ENCODE results near the gene RAB1A. TPM values are rescaled to one million over a fixed set of nuclear protein-coding genes. Genes with fewer than 3 reads are reported as not detected.
A peak's percentile ranks its signal among the peaks of the same experiment; 100 is the strongest.

RAB1A gene
- total and polyA plus RNA-seq, 9 of the 15 experiments (the other 6 are each of a cell fraction or from before 2014, with no cell fraction given) = 43.8 to 163 (median 67.7) TPM

DNA sequence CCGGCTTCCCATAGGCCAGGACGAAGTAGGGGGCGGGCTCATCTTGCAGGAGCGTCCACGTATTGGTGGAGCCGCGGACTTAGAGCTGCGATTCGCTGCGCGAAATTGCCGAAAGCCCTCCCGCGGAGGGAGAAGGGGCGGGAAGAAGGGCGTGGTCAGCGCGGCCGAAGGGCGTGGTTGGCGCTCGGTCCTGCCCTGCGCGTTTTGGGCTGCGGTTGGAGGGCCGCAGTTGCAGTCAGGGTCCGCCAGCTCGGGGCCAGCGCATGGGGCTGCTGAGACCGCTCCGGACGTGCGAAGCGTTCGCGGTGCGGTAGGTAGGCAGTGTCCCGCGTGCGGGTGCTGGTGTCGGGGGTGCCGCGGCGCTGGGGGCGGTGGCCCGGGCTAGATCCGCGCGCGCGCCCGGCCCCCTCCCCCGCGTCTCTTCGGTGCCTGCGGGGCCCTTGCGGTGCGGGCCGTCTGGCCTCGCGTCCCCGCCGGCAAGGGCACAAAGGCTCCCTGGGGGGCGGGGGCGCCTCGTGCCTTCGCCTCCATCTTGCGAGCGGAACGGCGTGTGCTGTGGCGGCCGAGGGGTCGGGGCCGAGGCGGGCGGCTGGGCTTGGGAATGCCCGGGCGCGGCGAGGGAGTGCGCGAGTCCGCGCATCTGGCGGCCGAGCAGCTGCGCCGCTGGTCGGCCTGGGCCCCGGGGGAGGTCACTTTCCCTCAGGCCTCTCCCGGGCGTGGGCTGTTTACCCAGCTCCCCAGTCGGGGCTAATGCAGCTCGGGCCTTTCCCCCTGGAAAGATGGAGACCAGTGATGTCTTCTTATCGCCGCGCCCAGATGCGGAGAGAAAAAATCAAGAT lies 73.5 kb downstream of the RAB1A start, which contains the start of gene CEP68 (continued):
- TF ChIP-seq, protein P1, sequence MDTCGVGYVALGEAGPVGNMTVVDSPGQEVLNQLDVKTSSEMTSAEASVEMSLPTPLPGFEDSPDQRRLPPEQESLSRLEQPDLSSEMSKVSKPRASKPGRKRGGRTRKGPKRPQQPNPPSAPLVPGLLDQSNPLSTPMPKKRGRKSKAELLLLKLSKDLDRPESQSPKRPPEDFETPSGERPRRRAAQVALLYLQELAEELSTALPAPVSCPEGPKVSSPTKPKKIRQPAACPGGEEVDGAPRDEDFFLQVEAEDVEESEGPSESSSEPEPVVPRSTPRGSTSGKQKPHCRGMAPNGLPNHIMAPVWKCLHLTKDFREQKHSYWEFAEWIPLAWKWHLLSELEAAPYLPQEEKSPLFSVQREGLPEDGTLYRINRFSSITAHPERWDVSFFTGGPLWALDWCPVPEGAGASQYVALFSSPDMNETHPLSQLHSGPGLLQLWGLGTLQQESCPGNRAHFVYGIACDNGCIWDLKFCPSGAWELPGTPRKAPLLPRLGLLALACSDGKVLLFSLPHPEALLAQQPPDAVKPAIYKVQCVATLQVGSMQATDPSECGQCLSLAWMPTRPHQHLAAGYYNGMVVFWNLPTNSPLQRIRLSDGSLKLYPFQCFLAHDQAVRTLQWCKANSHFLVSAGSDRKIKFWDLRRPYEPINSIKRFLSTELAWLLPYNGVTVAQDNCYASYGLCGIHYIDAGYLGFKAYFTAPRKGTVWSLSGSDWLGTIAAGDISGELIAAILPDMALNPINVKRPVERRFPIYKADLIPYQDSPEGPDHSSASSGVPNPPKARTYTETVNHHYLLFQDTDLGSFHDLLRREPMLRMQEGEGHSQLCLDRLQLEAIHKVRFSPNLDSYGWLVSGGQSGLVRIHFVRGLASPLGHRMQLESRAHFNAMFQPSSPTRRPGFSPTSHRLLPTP (IDR thresholded peaks at IDR 0.05; ENCODE audit: borderline replicate concordance, extremely low read depth, insufficient read length) = no peak
- TF ChIP-seq RBM14 (IDR thresholded peaks at IDR 0.05; ENCODE audit: borderline replicate concordance, insufficient read depth, low read depth, low read length) (no peak), SMAD4 (CRISPR knock-in tag; conservative IDR thresholded peaks at IDR 0.05) (peak; percentile 90), FOXJ2 (tag; IDR thresholded peaks at IDR 0.05) (peak; percentile 54; the same call in 1 of the 2 replicates), ERF (CRISPR knock-in tag; IDR thresholded peaks at IDR 0.05) (0 out of 2 replicates have a peak, but pooled peaks have one; percentile 56), RB1 (IDR thresholded peaks at IDR 0.05; ENCODE audit: low read depth) (peak; percentile 67), ETV6 (IDR thresholded peaks at IDR 0.05; ENCODE audit: borderline replicate concordance in 1 of 2, low read depth in 2 of 2, low read length in 1 of 2) (no peak), ETV6 (CRISPR knock-in tag; IDR thresholded peaks at IDR 0.05; ENCODE audit: borderline replicate concordance) (no peak), ZBTB8A (IDR thresholded peaks at IDR 0.05; ENCODE audit: partially characterized antibody) (no peak), MAFG (tag; conservative IDR thresholded peaks at IDR 0.05) (no peak), STAT5B (CRISPR knock-in tag; IDR thresholded peaks at IDR 0.05) (no peak), FOXK1 (CRISPR knock-in tag; IDR thresholded peaks at IDR 0.05; ENCODE audit: borderline replicate concordance) (no peak)
- TF ChIP-seq, protein P2, sequence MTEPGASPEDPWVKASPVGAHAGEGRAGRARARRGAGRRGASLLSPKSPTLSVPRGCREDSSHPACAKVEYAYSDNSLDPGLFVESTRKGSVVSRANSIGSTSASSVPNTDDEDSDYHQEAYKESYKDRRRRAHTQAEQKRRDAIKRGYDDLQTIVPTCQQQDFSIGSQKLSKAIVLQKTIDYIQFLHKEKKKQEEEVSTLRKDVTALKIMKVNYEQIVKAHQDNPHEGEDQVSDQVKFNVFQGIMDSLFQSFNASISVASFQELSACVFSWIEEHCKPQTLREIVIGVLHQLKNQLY (CRISPR knock-in tag; conservative IDR thresholded peaks at IDR 0.05) = no peak
- TF ChIP-seq, protein P3, sequence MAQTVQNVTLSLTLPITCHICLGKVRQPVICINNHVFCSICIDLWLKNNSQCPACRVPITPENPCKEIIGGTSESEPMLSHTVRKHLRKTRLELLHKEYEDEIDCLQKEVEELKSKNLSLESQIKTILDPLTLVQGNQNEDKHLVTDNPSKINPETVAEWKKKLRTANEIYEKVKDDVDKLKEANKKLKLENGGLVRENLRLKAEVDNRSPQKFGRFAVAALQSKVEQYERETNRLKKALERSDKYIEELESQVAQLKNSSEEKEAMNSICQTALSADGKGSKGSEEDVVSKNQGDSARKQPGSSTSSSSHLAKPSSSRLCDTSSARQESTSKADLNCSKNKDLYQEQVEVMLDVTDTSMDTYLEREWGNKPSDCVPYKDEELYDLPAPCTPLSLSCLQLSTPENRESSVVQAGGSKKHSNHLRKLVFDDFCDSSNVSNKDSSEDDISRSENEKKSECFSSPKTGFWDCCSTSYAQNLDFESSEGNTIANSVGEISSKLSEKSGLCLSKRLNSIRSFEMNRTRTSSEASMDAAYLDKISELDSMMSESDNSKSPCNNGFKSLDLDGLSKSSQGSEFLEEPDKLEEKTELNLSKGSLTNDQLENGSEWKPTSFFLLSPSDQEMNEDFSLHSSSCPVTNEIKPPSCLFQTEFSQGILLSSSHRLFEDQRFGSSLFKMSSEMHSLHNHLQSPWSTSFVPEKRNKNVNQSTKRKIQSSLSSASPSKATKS (CRISPR knock-in tag; IDR thresholded peaks at IDR 0.05) = no peak
- TF ChIP-seq, protein P4, sequence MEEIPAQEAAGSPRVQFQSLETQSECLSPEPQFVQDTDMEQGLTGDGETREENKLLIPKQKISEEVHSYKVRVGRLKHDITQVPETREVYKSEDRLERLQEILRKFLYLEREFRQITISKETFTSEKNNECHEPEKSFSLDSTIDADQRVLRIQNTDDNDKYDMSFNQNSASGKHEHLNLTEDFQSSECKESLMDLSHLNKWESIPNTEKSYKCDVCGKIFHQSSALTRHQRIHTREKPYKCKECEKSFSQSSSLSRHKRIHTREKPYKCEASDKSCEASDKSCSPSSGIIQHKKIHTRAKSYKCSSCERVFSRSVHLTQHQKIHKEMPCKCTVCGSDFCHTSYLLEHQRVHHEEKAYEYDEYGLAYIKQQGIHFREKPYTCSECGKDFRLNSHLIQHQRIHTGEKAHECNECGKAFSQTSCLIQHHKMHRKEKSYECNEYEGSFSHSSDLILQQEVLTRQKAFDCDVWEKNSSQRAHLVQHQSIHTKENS (CRISPR knock-in tag; IDR thresholded peaks at IDR 0.05) = no peak
- TF ChIP-seq, protein P5, sequence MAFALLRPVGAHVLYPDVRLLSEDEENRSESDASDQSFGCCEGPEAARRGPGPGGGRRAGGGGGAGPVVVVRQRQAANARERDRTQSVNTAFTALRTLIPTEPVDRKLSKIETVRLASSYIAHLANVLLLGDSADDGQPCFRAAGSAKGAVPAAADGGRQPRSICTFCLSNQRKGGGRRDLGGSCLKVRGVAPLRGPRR (CRISPR knock-in tag; IDR thresholded peaks at IDR 0.05) = no peak
- TF ChIP-seq, protein P6, sequence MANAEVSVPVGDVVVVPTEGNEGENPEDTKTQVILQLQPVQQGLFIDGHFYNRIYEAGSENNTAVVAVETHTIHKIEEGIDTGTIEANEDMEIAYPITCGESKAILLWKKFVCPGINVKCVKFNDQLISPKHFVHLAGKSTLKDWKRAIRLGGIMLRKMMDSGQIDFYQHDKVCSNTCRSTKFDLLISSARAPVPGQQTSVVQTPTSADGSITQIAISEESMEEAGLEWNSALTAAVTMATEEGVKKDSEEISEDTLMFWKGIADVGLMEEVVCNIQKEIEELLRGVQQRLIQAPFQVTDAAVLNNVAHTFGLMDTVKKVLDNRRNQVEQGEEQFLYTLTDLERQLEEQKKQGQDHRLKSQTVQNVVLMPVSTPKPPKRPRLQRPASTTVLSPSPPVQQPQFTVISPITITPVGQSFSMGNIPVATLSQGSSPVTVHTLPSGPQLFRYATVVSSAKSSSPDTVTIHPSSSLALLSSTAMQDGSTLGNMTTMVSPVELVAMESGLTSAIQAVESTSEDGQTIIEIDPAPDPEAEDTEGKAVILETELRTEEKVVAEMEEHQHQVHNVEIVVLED (CRISPR knock-in tag; IDR thresholded peaks at IDR 0.05) = no peak; the same call in 1 of the 2 replicates

Data from K562 (cell line).